Measurements from ENCODE around the gene SYK.
"Not testable (repeated sequence)": the region's sequence is repeated elsewhere in the genome, so short reads cannot be mapped to it uniquely, and the experiment has no call there.

DNA sequence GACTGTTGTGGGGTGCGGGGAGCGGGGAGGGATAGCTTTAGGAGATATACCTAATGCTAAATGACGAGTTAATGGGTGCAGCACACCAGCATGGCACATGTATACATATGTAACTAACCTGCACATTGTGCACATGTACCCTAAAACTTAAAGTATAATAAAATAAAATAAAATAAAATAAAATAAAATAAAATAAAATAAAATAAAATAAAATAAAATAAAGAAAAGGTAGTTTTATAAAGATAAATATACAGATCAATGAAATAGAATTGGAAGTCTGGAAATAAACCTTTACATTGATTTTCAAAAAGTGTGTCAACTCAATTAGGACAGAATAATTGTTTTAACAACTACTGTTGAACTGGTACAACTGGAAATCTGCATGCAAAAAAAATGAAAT, 8.6 kb upstream of the SYK start:
- TF ChIP-seq, protein P1, sequence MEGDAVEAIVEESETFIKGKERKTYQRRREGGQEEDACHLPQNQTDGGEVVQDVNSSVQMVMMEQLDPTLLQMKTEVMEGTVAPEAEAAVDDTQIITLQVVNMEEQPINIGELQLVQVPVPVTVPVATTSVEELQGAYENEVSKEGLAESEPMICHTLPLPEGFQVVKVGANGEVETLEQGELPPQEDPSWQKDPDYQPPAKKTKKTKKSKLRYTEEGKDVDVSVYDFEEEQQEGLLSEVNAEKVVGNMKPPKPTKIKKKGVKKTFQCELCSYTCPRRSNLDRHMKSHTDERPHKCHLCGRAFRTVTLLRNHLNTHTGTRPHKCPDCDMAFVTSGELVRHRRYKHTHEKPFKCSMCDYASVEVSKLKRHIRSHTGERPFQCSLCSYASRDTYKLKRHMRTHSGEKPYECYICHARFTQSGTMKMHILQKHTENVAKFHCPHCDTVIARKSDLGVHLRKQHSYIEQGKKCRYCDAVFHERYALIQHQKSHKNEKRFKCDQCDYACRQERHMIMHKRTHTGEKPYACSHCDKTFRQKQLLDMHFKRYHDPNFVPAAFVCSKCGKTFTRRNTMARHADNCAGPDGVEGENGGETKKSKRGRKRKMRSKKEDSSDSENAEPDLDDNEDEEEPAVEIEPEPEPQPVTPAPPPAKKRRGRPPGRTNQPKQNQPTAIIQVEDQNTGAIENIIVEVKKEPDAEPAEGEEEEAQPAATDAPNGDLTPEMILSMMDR (conservative IDR thresholded peaks at IDR 0.05 in 1 of 2, IDR thresholded peaks at IDR 0.05 in 1 of 2; ENCODE audit: extremely low read depth in 1 of 2, insufficient read depth in 1 of 2, low read depth in 1 of 2, low read length in 2 of 2): not testable (repeated sequence)
- not testable (repeated sequence) for TF ChIP-seq EZH2 (IDR thresholded peaks at IDR 0.05; ENCODE audit: borderline replicate concordance, low read length)

All from mammary epithelial cell (primary cell).